Prostate gland (tissue), 2 donors: ENCODE measurements around the gene EHD3. TPM values are rescaled to one million over a fixed set of nuclear protein-coding genes. Genes with fewer than 3 reads are reported as not detected.

ENCODE experiments used
- DNase-seq: peaks from one replicate; pipeline ENCODE4 v3.0.0-alpha.2; 2019; ENCODE audit warnings: low spot score
- H3K27ac ChIP-seq, 2 donors: fragments of 200-600 bp; sonication (generic); 2 replicates each; pipeline ENCODE4 v1.5.1; 2017 to 2019
- H3K27me3 ChIP-seq: fragments of 200-600 bp; sonication (generic); replicated peaks from 2 replicates; pipeline ENCODE4 v1.5.1; 2019; ENCODE audit not compliant: insufficient read depth
- H3K36me3 ChIP-seq, 2 donors: fragments of 200-600 bp; sonication (generic); 1 replicate in 1 of 2; 2 replicates in 1 of 2; pipeline versions ENCODE4 v1.5.1 to v1.8.1; 2017 to 2019
- H3K4me1 ChIP-seq: fragments of 200-600 bp; sonication (generic); replicated peaks from 2 replicates; pipeline ENCODE4 v1.5.1; 2019
- H3K4me3 ChIP-seq, 2 donors: fragments of 200-600 bp; sonication (generic); 2 replicates each; pipeline ENCODE4 v1.5.1; 2017 to 2019
- H3K9me3 ChIP-seq: fragments of 200-600 bp; sonication (generic); 2 replicates; pipeline ENCODE4 v1.5.1; 2017
- CTCF ChIP-seq, 4 experiments: fragments of 200-600 bp in 2 of 4; fragments of 450-650 bp in 2 of 4; sonication (generic) in 2 of 4; IDR thresholded peaks; 1 replicate in 3 of 4; 2 replicates in 1 of 4; pipeline ENCODE4 v1.5.1; 2016 to 2019; ENCODE audit warnings: antibody characterized with exemption in 4 of 4, mild to moderate bottlenecking in 2 of 4, moderate library complexity in 2 of 4
- POLR2A ChIP-seq: fragments of 450-650 bp; IDR thresholded peaks from one replicate; pipeline ENCODE4 v1.6.1; 2016; ENCODE audit warnings: antibody characterized with exemption, mild to moderate bottlenecking
- POLR2AphosphoS5 ChIP-seq: sonication (generic); formaldehyde crosslinking; IDR thresholded peaks from one replicate; pipeline ENCODE4 v1.6.1; 2017; ENCODE audit warnings: antibody characterized with exemption
- WGBS: methylation state at CpG from one replicate; pipeline ENCODE4 v1.1.5; 2018; 5-methylcytosine and 5-hydroxymethylcytosine counted together
- intact Hi-C: fragments of 100-400 bp; cut with DNase I; formaldehyde crosslinking; loops from one replicate; pipeline ENCODE4 v1.14.2; 2022
- total RNA-seq, 2 donors: library from RNA; depleted of rRNA; stranded (reverse); fragments of >200 nt; gene quantifications; one replicate each; pipeline ENCODE4 v1.1.0, GENCODE V29; 2016

EHD3 gene
- total RNA-seq, result 1 to 10 TPM; 7.2 to 7.9 TPM

- Histone ChIP-seq H3K4me3 (peak within 1 kb of the TSS; percentile 50 to 54), H3K9me3 (no peaks in the 10 kb centered on the region), H3K4me1 (peaks cover 2% of the 10 kb centered on the region), H3K27me3 (no peaks in the 10 kb centered on the region), H3K27ac (peak within 1 kb of the TSS; percentile 48 to 66), H3K36me3 (no peaks in the 10 kb centered on the region)
- DNase-seq, result peak; percentile 83
- 1% methylated on average over 56 of the region's 74 CpGs for WGBS
- intact Hi-C loops, result loop anchor here (5.0 to 10.0 kb wide), 2 partner anchors 98 to 781 kb away; partner anchors contain the start of gene MEMO1
- peak in 3 of 4 experiments; percentile 53 to 72 (median 62) for TF ChIP-seq CTCF (IDR thresholded peaks at IDR 0.05)
- TF ChIP-seq POLR2A, result peak; percentile 38
- peak; percentile 57 for TF ChIP-seq POLR2AphosphoS5
Measured at GRCh38 chr2:31233741-31234682, at the start of gene EHD3. TSS of gene EHD3 (plus strand) at chr2:31234152. CDS start at chr2:31234622, 470 bp downstream.

- 97% methylated on average over 4 of the region's 4 CpGs for WGBS
- H3K27me3 ChIP-seq, result no peaks in the 10 kb centered on the region
- H3K27ac ChIP-seq, result no peak overlapping the region
- H3K9me3 ChIP-seq, result no peaks in the 10 kb centered on the region
- TF ChIP-seq POLR2A (no peak), CTCF (IDR thresholded peaks at IDR 0.05) (no peak), POLR2AphosphoS5 (no peak)
- intact Hi-C loops, result no loop called here
- no peaks in the 10 kb centered on the region for H3K36me3 ChIP-seq
- no peak for DNase-seq
- no peaks in the 10 kb centered on the region for H3K4me1 ChIP-seq
- H3K4me3 ChIP-seq, result no peak overlapping the region
Measured at GRCh38 chr2:31187166-31187565, 46.8 kb upstream of the EHD3 start.

- no peaks in the 10 kb centered on the region for H3K27me3 ChIP-seq
- DNase-seq, result peak; percentile 32
- H3K27ac ChIP-seq, result no peak overlapping the region
- H3K36me3 ChIP-seq, result no peaks in the 10 kb centered on the region
- 43% methylated on average over 5 of the region's 5 CpGs for WGBS
- intact Hi-C loops, result no loop called here
- H3K4me3 ChIP-seq, result no peak overlapping the region
- H3K9me3 ChIP-seq, result no peaks in the 10 kb centered on the region
- no peaks in the 10 kb centered on the region for H3K4me1 ChIP-seq
- no peak for TF ChIP-seq POLR2A
- TF ChIP-seq POLR2AphosphoS5, result peak; percentile 39
Measured at GRCh38 chr2:31188131-31188530, 45.8 kb upstream of the EHD3 start.

- WGBS, result 97% methylated on average over 4 of the region's 4 CpGs
- H3K9me3 ChIP-seq, result no peaks in the 10 kb centered on the region
- H3K36me3 ChIP-seq, result no peaks in the 10 kb centered on the region
- H3K4me3 ChIP-seq, result no peak overlapping the region
- no peak for DNase-seq
- no peak overlapping the region for H3K27ac ChIP-seq
- intact Hi-C loops, result no loop called here
- TF ChIP-seq POLR2AphosphoS5 (no peak), POLR2A (no peak), CTCF (IDR thresholded peaks at IDR 0.05) (no peak)
- H3K4me1 ChIP-seq, result no peaks in the 10 kb centered on the region
- no peaks in the 10 kb centered on the region for H3K27me3 ChIP-seq
Measured at GRCh38 chr2:31189141-31189540, 44.8 kb upstream of the EHD3 start.

- intact Hi-C loops, result no loop called here
- no peak overlapping the region for H3K4me3 ChIP-seq
- 80% methylated on average over 1 of the region's 1 CpG for WGBS
Measured at GRCh38 chr2:31190188-31190587, 43.8 kb upstream of the EHD3 start.

More at GRCh38 chr2:31190188-31190587, 43.8 kb upstream of the EHD3 start:
- Histone ChIP-seq H3K9me3 (no peaks in the 10 kb centered on the region), H3K36me3 (no peaks in the 10 kb centered on the region), H3K27me3 (no peaks in the 10 kb centered on the region), H3K27ac (no peak overlapping the region), H3K4me1 (no peaks in the 10 kb centered on the region)
- TF ChIP-seq POLR2A, result no peak
- no peak for TF ChIP-seq POLR2AphosphoS5
- TF ChIP-seq CTCF (IDR thresholded peaks at IDR 0.05), result no peak
- no peak for DNase-seq
